Neuron (in vitro differentiated cells): ENCODE results near the gene FMNL2.

Experiments
- H2AFZ ChIP-seq: one replicate; pipeline ENCODE4 v1.6.1; 2013; ENCODE audit warnings: low read depth, mild to moderate bottlenecking, inconsistent platforms, low read length, moderate library complexity
- H3K27me3 ChIP-seq: one replicate; pipeline ENCODE4 v1.6.1; 2013; ENCODE audit warnings: low read length; ENCODE audit not compliant: insufficient read depth
- H3K36me3 ChIP-seq: one replicate; pipeline ENCODE4 v1.6.1; 2013; ENCODE audit warnings: low read length; ENCODE audit not compliant: insufficient read depth
- H3K4me1 ChIP-seq: one replicate; pipeline ENCODE4 v1.6.1; 2013; ENCODE audit warnings: low read length; ENCODE audit not compliant: insufficient read depth
- H3K4me3 ChIP-seq: 2 replicates; pipeline ENCODE4 v1.5.1; 2013; ENCODE audit warnings: mild to moderate bottlenecking, low read length, moderate library complexity
- H3K9me3 ChIP-seq: one replicate; pipeline ENCODE4 v1.6.1; 2013; ENCODE audit warnings: low read length

FMNL2 gene

GRCh38 chr2:152459091-152459490 lies 124.1 kb downstream of the FMNL2 start:
- no peaks in the 10 kb centered on the region for H3K36me3 ChIP-seq
- peaks cover 3% of the 10 kb centered on the region for H3K9me3 ChIP-seq
- no peak overlapping the region for H2AFZ ChIP-seq
- H3K27me3 ChIP-seq: no peaks in the 10 kb centered on the region
- H3K4me1 ChIP-seq: peaks cover 13% of the 10 kb centered on the region
- H3K4me3 ChIP-seq: no peak overlapping the region

GRCh38 chr2:152460567-152460966 lies 125.6 kb downstream of the FMNL2 start:
- H3K4me1 ChIP-seq: no peaks in the 10 kb centered on the region
- H3K36me3 ChIP-seq: no peaks in the 10 kb centered on the region
- H2AFZ ChIP-seq: no peak overlapping the region
- no peak overlapping the region for H3K4me3 ChIP-seq
- H3K9me3 ChIP-seq: peaks cover 3% of the 10 kb centered on the region
- no peaks in the 10 kb centered on the region for H3K27me3 ChIP-seq

- Histone ChIP-seq H3K36me3 (no peaks in the 10 kb centered on the region), H2AFZ (no peak overlapping the region), H3K4me3 (no peak overlapping the region), H3K27me3 (no peaks in the 10 kb centered on the region), H3K9me3 (peaks cover 3% of the 10 kb centered on the region), H3K4me1 (no peaks in the 10 kb centered on the region)
Measured at GRCh38 chr2:152462120-152462519, 127.1 kb downstream of the FMNL2 start.

- Histone ChIP-seq H3K4me1 (no peaks in the 10 kb centered on the region), H3K27me3 (no peaks in the 10 kb centered on the region)
Measured at GRCh38 chr2:152462779-152463178, 127.8 kb downstream of the FMNL2 start.

GRCh38 chr2:152464851-152465470 lies 130.0 kb downstream of the FMNL2 start:
- Histone ChIP-seq H3K36me3 (no peaks in the 10 kb centered on the region), H3K4me1 (no peaks in the 10 kb centered on the region), H2AFZ (no peak overlapping the region), H3K9me3 (no peaks in the 10 kb centered on the region), H3K4me3 (no peak overlapping the region), H3K27me3 (no peaks in the 10 kb centered on the region)

More at GRCh38 chr2:152462779-152463178, 127.8 kb downstream of the FMNL2 start:
- Histone ChIP-seq H3K4me3 (no peak overlapping the region), H2AFZ (no peak overlapping the region), H3K36me3 (no peaks in the 10 kb centered on the region), H3K9me3 (peaks cover under 1% of the 10 kb centered on the region)

GRCh38 chr2:152465541-152465940 lies 130.6 kb downstream of the FMNL2 start:
- peaks cover 1% of the 10 kb centered on the region for H3K36me3 ChIP-seq
- H2AFZ ChIP-seq: no peak overlapping the region
- H3K4me3 ChIP-seq: no peak overlapping the region
- H3K27me3 ChIP-seq: no peaks in the 10 kb centered on the region
- no peaks in the 10 kb centered on the region for H3K9me3 ChIP-seq
- no peaks in the 10 kb centered on the region for H3K4me1 ChIP-seq

GRCh38 chr2:152466041-152466440 lies 131.1 kb downstream of the FMNL2 start:
- Histone ChIP-seq H3K4me1 (no peaks in the 10 kb centered on the region), H3K36me3 (peaks cover 2% of the 10 kb centered on the region), H3K9me3 (no peaks in the 10 kb centered on the region), H3K27me3 (no peaks in the 10 kb centered on the region), H3K4me3 (no peak overlapping the region), H2AFZ (no peak overlapping the region)

GRCh38 chr2:152466980-152467676 lies 132.2 kb downstream of the FMNL2 start:
- no peaks in the 10 kb centered on the region for H3K27me3 ChIP-seq
- no peaks in the 10 kb centered on the region for H3K9me3 ChIP-seq
- no peaks in the 10 kb centered on the region for H3K4me1 ChIP-seq
- peaks cover 2% of the 10 kb centered on the region for H3K36me3 ChIP-seq
- H2AFZ ChIP-seq: no peak overlapping the region
- H3K4me3 ChIP-seq: no peak overlapping the region

GRCh38 chr2:152467677-152468410 lies 132.9 kb downstream of the FMNL2 start:
- no peaks in the 10 kb centered on the region for H3K4me1 ChIP-seq
- H3K27me3 ChIP-seq: no peaks in the 10 kb centered on the region
- H3K4me3 ChIP-seq: no peak overlapping the region
- no peaks in the 10 kb centered on the region for H3K9me3 ChIP-seq
- H3K36me3 ChIP-seq: peaks cover 2% of the 10 kb centered on the region
- H2AFZ ChIP-seq: no peak overlapping the region

- no peak overlapping the region for H3K4me3 ChIP-seq
- no peak overlapping the region for H2AFZ ChIP-seq
- H3K9me3 ChIP-seq: no peaks in the 10 kb centered on the region
- H3K27me3 ChIP-seq: no peaks in the 10 kb centered on the region
- H3K36me3 ChIP-seq: peaks cover 2% of the 10 kb centered on the region
- H3K4me1 ChIP-seq: no peaks in the 10 kb centered on the region
Measured at GRCh38 chr2:152468899-152469692, 134.1 kb downstream of the FMNL2 start.

GRCh38 chr2:152470861-152471854 lies 136.2 kb downstream of the FMNL2 start:
- no peaks in the 10 kb centered on the region for H3K4me1 ChIP-seq
- no peak overlapping the region for H3K4me3 ChIP-seq
- H2AFZ ChIP-seq: no peak overlapping the region
- peaks cover 2% of the 10 kb centered on the region for H3K36me3 ChIP-seq
- no peaks in the 10 kb centered on the region for H3K9me3 ChIP-seq
- no peaks in the 10 kb centered on the region for H3K27me3 ChIP-seq

GRCh38 chr2:152472481-152472887 lies 137.5 kb downstream of the FMNL2 start:
- no peaks in the 10 kb centered on the region for H3K9me3 ChIP-seq
- H2AFZ ChIP-seq: no peak overlapping the region
- no peaks in the 10 kb centered on the region for H3K27me3 ChIP-seq
- H3K36me3 ChIP-seq: peaks cover 2% of the 10 kb centered on the region
- no peaks in the 10 kb centered on the region for H3K4me1 ChIP-seq
- no peak overlapping the region for H3K4me3 ChIP-seq
